Keratinocyte (primary cell): ENCODE data around the gene PARVA.

Source experiments
- CTCF ChIP-seq, 3 experiments: IDR thresholded peaks in 1 of 3; conservative IDR thresholded peaks in 1 of 3; optimal IDR thresholded peaks in 1 of 3; 2 replicates in 2 of 3; 3 replicates in 1 of 3; pipeline versions ENCODE3 to v1.5.1; 2011; ENCODE audit warnings: low read length in 3 of 3, mild to moderate bottlenecking in 3 of 3, moderate library complexity in 2 of 3, control low read depth in 1 of 3, inconsistent platforms in 1 of 3; ENCODE audit not compliant: insufficient read depth in 2 of 3; ENCODE audit errors: extremely low read depth in 1 of 3
- EZH2 ChIP-seq: IDR thresholded peaks from one replicate; pipeline ENCODE4 v1.6.1; 2012; ENCODE audit warnings: inconsistent platforms, mild to moderate bottlenecking, low read length, moderate library complexity

GRCh38 chr11:12356944-12357655 lies 20.3 kb upstream of the PARVA start:
- TF ChIP-seq CTCF (optimal IDR thresholded peaks at IDR 0.05 in 1 of 3, IDR thresholded peaks at IDR 0.05 in 1 of 3, conservative IDR thresholded peaks at IDR 0.05 in 1 of 3; ENCODE audit: extremely low read depth in 1 of 3, insufficient read depth in 2 of 3, low read length in 3 of 3) (no peak), EZH2 (no peak)
